HG03342 (cell line): ENCODE results near the gene CDC14B.
"Not testable (repeated sequence)": the region's sequence is repeated elsewhere in the genome, so short reads cannot be mapped to it uniquely, and the experiment has no call there.

Source experiments
- ATAC-seq: cut with Tn5 transposase; IDR thresholded peaks from one replicate; pipeline ENCODE4 v1.9.1; 2021; ENCODE audit warnings: mild to moderate bottlenecking, moderate library complexity; ENCODE audit not compliant: unreplicated experiment

Gene CDC14B

GRCh38 chr9:96505316-96505991 lies 114.2 kb downstream of the CDC14B start:
- ATAC-seq = no peak

- no peak for ATAC-seq
Measured at GRCh38 chr9:96503918-96504317, 115.7 kb downstream of the CDC14B start.

- not testable (repeated sequence) for ATAC-seq
Measured at GRCh38 chr9:96503374-96503748, 116.3 kb downstream of the CDC14B start.

- ATAC-seq = no peak
Measured at GRCh38 chr9:96502539-96503373, 116.9 kb downstream of the CDC14B start.

- ATAC-seq = no peak
Measured at GRCh38 chr9:96501633-96502538, 117.8 kb downstream of the CDC14B start.

- no peak for ATAC-seq
Measured at GRCh38 chr9:96500696-96501632, 118.7 kb downstream of the CDC14B start.

- no peak for ATAC-seq
Measured at GRCh38 chr9:96499257-96499656, 120.4 kb downstream of the CDC14B start.

- ATAC-seq = no peak
Measured at GRCh38 chr9:96498796-96499195, 120.8 kb downstream of the CDC14B start.

- ATAC-seq = no peak
Measured at GRCh38 chr9:96497117-96497399, 122.6 kb downstream of the CDC14B start.

- no peak for ATAC-seq
Measured at GRCh38 chr9:96496368-96497116, 123.1 kb downstream of the CDC14B start.

GRCh38 chr9:96495341-96495740 lies 124.3 kb downstream of the CDC14B start:
- no peak for ATAC-seq

GRCh38 chr9:96494215-96494800 lies 125.3 kb downstream of the CDC14B start:
- ATAC-seq = no peak

- ATAC-seq = no peak
Measured at GRCh38 chr9:96493757-96494156, 125.9 kb downstream of the CDC14B start.

- ATAC-seq = no peak
Measured at GRCh38 chr9:96492993-96493531, 126.6 kb downstream of the CDC14B start.

GRCh38 chr9:96491880-96492525 lies 127.6 kb downstream of the CDC14B start:
- no peak for ATAC-seq

GRCh38 chr9:96491079-96491879 lies 128.4 kb downstream of the CDC14B start:
- ATAC-seq = no peak

- no peak for ATAC-seq
Measured at GRCh38 chr9:96490534-96491078, 129.0 kb downstream of the CDC14B start.
